AG04449 (cell line): ENCODE data around the gene SPATA24.

Experiments used
- CTCF ChIA-PET: fragments of 350-600 bp; formaldehyde crosslinking; extraction: SDS; loops from one replicate; lab custom pipeline; 2021; ENCODE audit warnings: antibody characterized with exemption; lab: Yijun Ruan, JAX
- POLR2A ChIA-PET: fragments of 400-600, 350-600 bp; formaldehyde crosslinking; extraction: SDS; loops from one replicate; lab custom pipeline; 2020; ENCODE audit warnings: antibody characterized with exemption, inconsistent platforms; lab: Yijun Ruan, JAX
- DNase-seq: peaks from one replicate; pipeline ENCODE4 v3.0.0-alpha.2; 2010; ENCODE audit warnings: low read depth, low spot score
- H3K4me3 ChIP-seq: 2 replicates; pipeline ENCODE4 v1.5.1; 2011; ENCODE audit warnings: low read depth, mild to moderate bottlenecking, control low read depth, low read length
- CTCF ChIP-seq: IDR thresholded peaks from one replicate; pipeline ENCODE4 v1.5.1; 2011; ENCODE audit warnings: mild to moderate bottlenecking, moderate library complexity, low read length, control low read depth, inconsistent platforms; ENCODE audit not compliant: insufficient read depth; ENCODE audit errors: missing control alignments

The SPATA24 gene

DNA sequence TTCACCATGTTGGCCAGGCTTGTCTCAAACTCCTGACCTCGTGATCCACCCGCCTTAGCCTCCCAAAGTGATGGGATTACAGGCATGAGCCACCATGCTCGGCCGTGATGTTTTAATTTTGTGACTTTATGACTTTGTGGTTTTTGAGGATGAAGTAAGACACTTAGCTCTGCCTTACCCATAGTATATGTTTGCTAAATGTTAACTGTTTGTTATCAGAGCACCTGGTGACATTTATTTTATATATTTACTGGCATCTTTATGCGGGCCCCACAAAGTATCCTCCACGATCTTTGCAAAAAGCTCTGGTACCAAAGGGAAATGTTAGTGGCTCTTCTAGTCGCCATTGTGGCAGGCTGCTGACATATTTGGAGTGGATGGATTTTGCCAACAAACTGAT, 27.5 kb downstream of the SPATA24 start:
- no peak for DNase-seq

DNA sequence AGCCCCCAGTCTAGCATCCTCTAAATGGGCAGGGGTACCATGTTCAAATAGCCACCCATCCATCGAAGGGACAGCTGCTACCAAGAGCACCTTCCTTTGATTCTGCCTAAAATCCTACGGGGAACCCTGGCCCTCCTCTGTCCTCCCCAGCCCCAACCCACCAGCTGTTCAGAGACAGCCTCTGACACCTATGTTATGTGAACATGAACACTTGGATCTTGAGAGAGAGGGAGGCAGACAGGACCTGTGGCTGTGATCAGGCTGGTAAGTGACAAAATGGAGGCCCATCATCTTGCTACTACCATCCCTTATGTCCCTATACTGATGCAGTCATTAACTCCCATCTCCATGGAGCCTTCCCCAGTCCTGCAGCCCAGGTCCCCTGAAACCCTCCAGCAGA, 29.0 kb downstream of the SPATA24 start:
- TF ChIP-seq CTCF = no peak
- no peak overlapping the region for H3K4me3 ChIP-seq
- ChIA-PET CTCF (interaction anchor here (1.0 kb wide), 1 partner anchor 16 kb away, joined by 4 read pairs; no protein-coding TSS in a partner anchor), POLR2A (interaction anchor here (0.7 kb wide), 1 partner anchor 101 kb away, joined by 3 read pairs; no protein-coding TSS in a partner anchor)
- no peak for DNase-seq

More for the DNA sequence above, 27.5 kb downstream of the SPATA24 start:
- no peak for TF ChIP-seq CTCF
- POLR2A ChIA-PET = interaction anchor here (0.6 kb wide), 1 partner anchor 952 kb away, joined by 3 read pairs; no protein-coding TSS in a partner anchor
- CTCF ChIA-PET = interaction anchor here (1.3 kb wide), 1 partner anchor 15 kb away, joined by 3 read pairs; no protein-coding TSS in a partner anchor
- no peak overlapping the region for H3K4me3 ChIP-seq

GRCh38 chr5:139371482-139372435, 32.1 kb downstream of the SPATA24 start:
- no peak overlapping the region for H3K4me3 ChIP-seq
- CTCF ChIA-PET = interaction anchor here (0.9 to 1.0 kb wide), 3 partner anchors 15 to 20 kb away, joined by 3 read pairs; no protein-coding TSS in a partner anchor
- POLR2A ChIA-PET = no interaction called here
- no peak for DNase-seq
- no peak for TF ChIP-seq CTCF

DNA sequence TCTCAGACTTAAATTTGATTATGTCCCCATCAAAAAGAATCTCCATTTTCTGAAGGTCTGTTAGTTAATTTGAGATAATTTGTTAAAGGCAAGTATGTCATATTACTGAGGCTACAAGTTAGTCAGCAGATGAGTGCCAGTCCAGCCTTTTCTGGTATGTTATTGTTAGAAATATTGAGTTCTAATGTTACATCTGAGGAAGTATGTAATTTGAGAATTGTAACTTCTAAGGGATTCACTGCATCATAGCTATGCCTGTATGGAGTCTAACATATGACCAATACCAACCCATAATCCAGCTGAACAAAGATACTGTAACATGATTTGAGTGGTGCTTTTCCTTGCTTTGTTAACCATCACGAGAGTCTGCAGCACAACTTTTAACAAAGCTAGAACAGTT, 34.7 kb downstream of the SPATA24 start:
- ChIA-PET CTCF (interaction anchor here (1.4 kb wide), 1 partner anchor 919 kb away, joined by 3 read pairs; no protein-coding TSS in a partner anchor), POLR2A (interaction anchor here (0.9 kb wide), 1 partner anchor 28 kb away, joined by 3 read pairs; the partner anchor contains the start of gene PAIP2)
- TF ChIP-seq CTCF = no peak
- peak; percentile 45 for DNase-seq
- no peak overlapping the region for H3K4me3 ChIP-seq

GRCh38 chr5:139368613-139369012, 35.3 kb downstream of the SPATA24 start:
- DNase-seq = no peak
- POLR2A ChIA-PET = interaction anchor here (0.9 kb wide), 1 partner anchor 27 kb away, joined by 3 read pairs; the partner anchor contains the start of gene PAIP2
- CTCF ChIA-PET = interaction anchor here (1.8 kb wide), 1 partner anchor 11 kb away, joined by 5 read pairs; no protein-coding TSS in a partner anchor

More at GRCh38 chr5:139368613-139369012, 35.3 kb downstream of the SPATA24 start:
- no peak overlapping the region for H3K4me3 ChIP-seq
- no peak for TF ChIP-seq CTCF
